T-helper 1 cell treated with Interleukin-12 subunit alpha and Interleukin-12 subunit beta and Interleukin-4 antibody, amounts not matched to agents 30 μg/mL and 1 μg/mL, for 36 hours (primary cell): ENCODE measurements around the gene TMEM39A.

ENCODE experiments used
- H3K27ac Mint-ChIP-seq: one replicate; pipeline ENCODE4 v1.8.0; 2021; ENCODE audit warnings: mild to moderate bottlenecking, mixed read lengths
- H3K27me3 Mint-ChIP-seq: one replicate; pipeline ENCODE4 v1.8.0; 2021; ENCODE audit warnings: low read depth, mixed read lengths
- H3K36me3 Mint-ChIP-seq: one replicate; pipeline ENCODE4 v1.8.0; 2021; ENCODE audit warnings: low read depth, mixed read lengths
- H3K4me1 Mint-ChIP-seq: one replicate; pipeline ENCODE4 v1.8.0; 2021; ENCODE audit warnings: low read depth, mixed read lengths
- H3K4me3 Mint-ChIP-seq: one replicate; pipeline ENCODE4 v1.8.0; 2021; ENCODE audit warnings: mild to moderate bottlenecking, moderate library complexity, mixed read lengths
- H3K9me3 Mint-ChIP-seq: one replicate; pipeline ENCODE4 v1.8.0; 2021; ENCODE audit warnings: mixed read lengths

The TMEM39A gene, protein sequence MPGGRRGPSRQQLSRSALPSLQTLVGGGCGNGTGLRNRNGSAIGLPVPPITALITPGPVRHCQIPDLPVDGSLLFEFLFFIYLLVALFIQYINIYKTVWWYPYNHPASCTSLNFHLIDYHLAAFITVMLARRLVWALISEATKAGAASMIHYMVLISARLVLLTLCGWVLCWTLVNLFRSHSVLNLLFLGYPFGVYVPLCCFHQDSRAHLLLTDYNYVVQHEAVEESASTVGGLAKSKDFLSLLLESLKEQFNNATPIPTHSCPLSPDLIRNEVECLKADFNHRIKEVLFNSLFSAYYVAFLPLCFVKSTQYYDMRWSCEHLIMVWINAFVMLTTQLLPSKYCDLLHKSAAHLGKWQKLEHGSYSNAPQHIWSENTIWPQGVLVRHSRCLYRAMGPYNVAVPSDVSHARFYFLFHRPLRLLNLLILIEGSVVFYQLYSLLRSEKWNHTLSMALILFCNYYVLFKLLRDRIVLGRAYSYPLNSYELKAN

DNA sequence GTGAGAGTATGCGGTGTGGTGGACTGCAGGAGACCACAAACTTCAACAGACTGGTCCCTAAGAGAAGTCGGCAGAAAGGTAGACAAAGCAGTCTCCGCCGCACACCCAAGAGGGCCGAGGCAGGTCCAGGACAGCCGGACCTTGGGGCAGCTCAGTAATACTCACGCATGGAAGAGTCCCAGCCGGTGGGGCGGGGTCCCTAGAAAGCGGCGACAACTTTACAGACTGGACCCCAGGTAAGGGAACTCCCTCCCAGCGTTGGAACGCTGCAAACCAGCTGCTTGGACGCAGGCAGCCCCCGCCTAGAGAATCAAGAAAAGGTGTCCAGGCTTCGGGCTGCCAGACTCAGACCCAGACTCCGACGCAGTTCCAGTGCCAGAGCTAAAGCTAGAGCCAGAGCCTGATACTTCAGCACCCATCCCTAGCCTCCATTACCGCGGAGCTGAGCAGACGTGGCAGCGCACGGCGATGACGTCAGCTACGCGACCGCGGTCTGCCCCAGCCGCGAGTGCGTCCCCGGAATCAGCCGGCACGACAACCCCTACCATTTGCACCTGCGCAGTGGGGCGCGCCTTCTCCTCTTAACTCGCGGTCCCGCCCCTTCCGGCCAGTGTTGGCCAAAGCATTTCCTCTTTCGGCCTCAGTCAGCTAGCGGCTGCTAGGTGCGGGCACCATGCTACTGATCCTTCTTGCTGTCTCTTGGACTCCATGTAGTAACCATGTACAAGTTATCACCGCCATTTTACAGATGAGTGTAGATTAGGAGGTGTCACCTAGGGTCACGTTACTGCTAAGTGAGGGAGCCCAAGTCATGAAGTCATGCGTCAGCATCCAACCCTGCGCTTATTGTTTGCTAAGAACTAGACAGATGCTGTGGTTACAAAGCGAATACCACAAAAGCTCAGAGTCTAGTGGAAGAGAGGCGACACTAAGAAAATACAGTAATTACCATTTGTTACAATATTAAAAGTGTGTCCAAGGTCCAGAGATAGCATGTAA is at the start of gene TMEM39A:
TSS of gene TMEM39A (minus strand) at position 445 of the 999 bp plus-strand sequence. CDS start 1,541 bp downstream, outside the sequence.
- H3K4me3 Mint-ChIP-seq = peak within 1 kb of the TSS; percentile 98
- H3K4me1 Mint-ChIP-seq = peaks cover 33% of the 10 kb centered on the region
- peaks cover 5% of the 10 kb centered on the region for H3K9me3 Mint-ChIP-seq
- peaks cover 18% of the 10 kb centered on the region for H3K36me3 Mint-ChIP-seq
- H3K27me3 Mint-ChIP-seq = no peaks in the 10 kb centered on the region
- H3K27ac Mint-ChIP-seq = peak within 1 kb of the TSS; percentile 98

DNA sequence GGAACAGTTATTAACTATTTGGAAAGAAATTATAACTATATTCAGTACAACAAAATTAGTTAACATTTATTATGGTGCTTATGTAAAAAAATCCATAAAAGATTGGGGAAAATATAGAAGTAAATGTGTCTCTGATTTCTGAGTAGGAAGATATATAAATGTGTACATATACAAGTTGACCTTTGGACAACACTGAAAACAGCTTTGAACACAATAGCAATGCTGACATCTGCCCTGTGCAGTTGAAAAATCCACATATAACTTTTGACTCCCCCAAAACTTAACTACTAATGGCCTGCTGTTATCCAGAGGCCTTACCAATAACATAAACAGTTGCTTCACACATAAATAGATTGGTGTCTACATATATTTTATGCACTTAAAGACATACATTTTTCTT is 47.3 kb upstream of the TMEM39A start:
- Mint-ChIP-seq H3K27me3 (no peaks in the 10 kb centered on the region), H3K9me3 (no peaks in the 10 kb centered on the region), H3K4me3 (no peak overlapping the region), H3K4me1 (peaks cover 29% of the 10 kb centered on the region), H3K27ac (no peak overlapping the region), H3K36me3 (peaks cover 40% of the 10 kb centered on the region)

DNA sequence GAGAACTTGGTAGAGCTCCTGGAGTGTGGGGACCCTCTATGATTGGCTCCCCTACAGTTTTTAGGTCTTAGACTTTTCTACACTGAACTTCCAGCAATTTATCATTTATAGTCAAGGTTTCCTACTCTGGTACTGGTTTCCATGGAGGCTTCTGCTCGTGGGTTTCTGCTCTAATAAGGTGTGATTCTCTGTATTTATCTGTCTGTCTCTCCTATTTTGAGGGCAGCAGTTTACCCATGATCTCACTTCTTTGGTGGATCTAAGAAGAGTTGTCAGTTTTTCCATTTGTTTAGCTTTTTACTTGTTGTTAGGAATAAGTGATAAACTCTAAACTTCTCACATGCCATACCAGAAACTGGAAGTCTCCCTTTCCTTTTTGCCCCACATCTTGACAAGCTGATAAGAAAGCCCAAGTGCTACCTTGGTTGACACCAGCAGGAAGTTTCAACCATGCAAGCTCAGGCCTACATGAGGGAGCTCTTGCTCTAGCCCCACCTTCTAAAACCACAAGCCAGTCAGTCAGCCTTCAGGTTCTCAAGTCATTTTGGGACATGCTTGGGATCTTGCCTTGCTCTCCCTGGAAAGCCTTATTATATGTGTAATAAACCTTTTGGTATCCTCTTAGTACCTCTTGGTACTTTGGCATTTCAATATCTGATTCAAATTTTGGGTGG is 44.9 kb upstream of the TMEM39A start:
- Mint-ChIP-seq H3K27ac (peak overlapping the region; percentile 76), H3K4me1 (peaks cover 32% of the 10 kb centered on the region), H3K36me3 (peaks cover 42% of the 10 kb centered on the region), H3K27me3 (no peaks in the 10 kb centered on the region), H3K9me3 (no peaks in the 10 kb centered on the region), H3K4me3 (peak overlapping the region; percentile 2)

DNA sequence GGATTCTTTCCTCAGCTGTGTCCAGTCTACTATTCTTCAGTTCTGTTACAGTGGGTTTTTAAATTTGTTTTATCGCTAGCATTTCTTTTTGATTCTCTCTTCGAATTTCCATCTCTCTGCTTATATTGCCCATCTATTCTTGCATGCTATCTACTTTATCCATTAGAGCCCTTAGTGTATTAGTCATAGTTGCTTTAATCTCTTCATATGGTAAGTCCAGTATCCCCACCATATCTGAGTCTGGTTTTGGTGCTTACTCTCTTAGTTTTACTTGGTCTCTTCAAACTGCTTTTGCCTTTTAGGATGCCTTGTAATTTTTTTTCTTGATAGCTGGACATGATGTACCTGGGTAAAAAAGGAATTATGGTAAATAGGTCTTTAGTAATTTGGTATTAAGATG is 44.0 kb upstream of the TMEM39A start:
- Mint-ChIP-seq H3K36me3 (peaks cover 37% of the 10 kb centered on the region), H3K27ac (peak overlapping the region; percentile 85), H3K4me1 (peaks cover 30% of the 10 kb centered on the region), H3K4me3 (peak overlapping the region; percentile 84), H3K27me3 (no peaks in the 10 kb centered on the region), H3K9me3 (no peaks in the 10 kb centered on the region)

DNA sequence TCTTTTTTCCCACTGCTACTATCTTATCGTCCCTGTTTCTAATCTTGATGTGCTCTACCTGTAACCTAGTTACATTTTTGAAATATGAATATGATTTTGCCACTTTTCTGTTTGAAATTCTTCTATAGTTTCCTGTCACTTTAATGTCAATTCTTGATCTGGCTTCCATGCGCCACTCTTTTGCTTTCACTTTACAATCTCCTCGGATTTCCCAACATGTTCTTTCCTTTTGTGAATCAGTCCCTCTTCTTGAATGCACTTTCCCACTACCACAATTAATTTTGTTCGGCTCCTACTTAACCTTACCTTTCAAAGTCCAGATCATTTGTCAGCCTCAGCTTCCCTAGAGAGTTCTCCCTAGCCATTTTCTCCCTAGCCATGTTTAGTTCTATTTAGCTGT is 43.2 kb upstream of the TMEM39A start:
- peaks cover 30% of the 10 kb centered on the region for H3K4me1 Mint-ChIP-seq
- peak overlapping the region; percentile 85 for H3K27ac Mint-ChIP-seq
- H3K36me3 Mint-ChIP-seq = peaks cover 37% of the 10 kb centered on the region
- H3K9me3 Mint-ChIP-seq = no peaks in the 10 kb centered on the region
- peak overlapping the region; percentile 84 for H3K4me3 Mint-ChIP-seq
- H3K27me3 Mint-ChIP-seq = no peaks in the 10 kb centered on the region

DNA sequence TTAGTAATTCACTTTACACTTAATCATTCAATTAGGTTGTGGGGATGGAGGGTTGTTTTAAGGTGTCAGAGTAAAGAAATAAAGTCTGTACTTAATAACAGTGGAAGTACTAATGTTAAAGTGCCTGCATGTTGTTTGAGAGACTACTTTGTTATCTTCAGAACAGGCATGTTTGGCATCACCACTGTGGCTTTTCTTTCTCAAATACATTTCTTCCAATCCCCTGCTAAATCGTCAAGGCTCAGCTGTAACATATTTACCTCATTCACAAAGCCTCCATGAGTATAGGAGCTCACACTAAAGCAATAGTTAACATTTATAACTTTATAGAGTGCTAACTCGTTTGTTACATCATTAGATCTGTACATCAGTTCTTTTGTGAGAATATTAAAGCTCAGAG is 37.5 kb upstream of the TMEM39A start:
- Mint-ChIP-seq H3K4me3 (no peak overlapping the region), H3K27ac (no peak overlapping the region), H3K36me3 (peaks cover 20% of the 10 kb centered on the region)

DNA sequence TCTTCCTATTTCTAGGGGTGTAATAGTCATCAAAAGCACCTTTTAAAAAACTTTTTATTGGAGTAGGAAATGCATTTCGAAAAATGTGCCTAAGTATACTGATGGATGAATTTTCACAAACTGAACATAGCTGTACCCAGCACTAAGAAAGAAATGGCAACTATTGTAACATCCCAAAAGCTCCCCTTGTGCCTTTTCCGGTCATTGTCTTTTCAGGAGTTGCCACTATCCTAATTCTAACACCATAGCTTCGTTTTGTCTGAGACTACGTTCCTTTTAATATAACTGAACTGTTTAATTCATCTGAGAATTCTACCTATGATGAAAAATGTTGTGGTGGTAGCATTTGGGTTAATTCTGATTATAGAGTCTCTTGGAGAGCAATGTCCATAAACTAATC is 36.9 kb upstream of the TMEM39A start:
- Mint-ChIP-seq H3K27me3 (no peaks in the 10 kb centered on the region), H3K9me3 (no peaks in the 10 kb centered on the region), H3K36me3 (peaks cover 17% of the 10 kb centered on the region), H3K4me3 (peak overlapping the region; percentile 96), H3K27ac (peak overlapping the region; percentile 31), H3K4me1 (peaks cover 24% of the 10 kb centered on the region)

More for the DNA sequence above, 37.5 kb upstream of the TMEM39A start:
- Mint-ChIP-seq H3K4me1 (peaks cover 26% of the 10 kb centered on the region), H3K27me3 (no peaks in the 10 kb centered on the region), H3K9me3 (no peaks in the 10 kb centered on the region)

DNA sequence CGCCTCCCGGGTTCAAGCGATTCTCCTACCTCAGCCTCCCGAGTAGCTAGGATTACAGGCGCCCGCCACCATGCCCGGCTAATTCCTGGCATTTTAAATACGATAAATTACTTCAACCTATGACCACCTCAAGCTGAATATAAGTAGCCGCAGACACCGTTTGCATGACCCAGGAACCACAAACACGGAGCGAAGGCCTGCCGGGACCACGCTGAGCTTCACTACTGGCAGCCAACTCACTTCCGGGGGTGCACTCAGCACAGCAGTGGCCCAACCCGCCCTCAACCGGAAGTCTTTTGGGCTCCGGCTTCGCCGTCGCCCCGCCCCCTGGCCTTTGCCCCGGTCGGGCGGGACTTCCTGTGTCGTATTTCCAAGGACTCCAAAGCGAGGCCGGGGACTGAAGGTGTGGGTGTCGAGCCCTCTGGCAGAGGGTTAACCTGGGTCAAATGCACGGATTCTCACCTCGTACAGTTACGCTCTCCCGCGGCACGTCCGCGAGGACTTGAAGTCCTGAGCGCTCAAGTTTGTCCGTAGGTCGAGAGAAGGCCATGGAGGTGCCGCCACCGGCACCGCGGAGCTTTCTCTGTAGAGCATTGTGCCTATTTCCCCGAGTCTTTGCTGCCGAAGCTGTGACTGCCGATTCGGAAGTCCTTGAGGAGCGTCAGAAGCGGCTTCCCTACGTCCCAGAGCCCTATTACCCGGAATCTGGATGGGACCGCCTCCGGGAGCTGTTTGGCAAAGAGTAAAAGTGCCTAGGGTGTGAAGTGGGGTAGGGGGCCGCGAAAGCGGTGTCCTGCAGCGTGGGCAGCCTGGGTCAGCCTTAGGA is 35.0 kb upstream of the TMEM39A start, which contains the start of gene TIMMDC1:
TSS of gene TIMMDC1 (plus strand) at position 362 of the 826 bp plus-strand sequence. CDS start at position 549, 187 bp downstream.
- peak within 1 kb of the TSS; percentile 99 for H3K27ac Mint-ChIP-seq
- H3K27me3 Mint-ChIP-seq = no peaks in the 10 kb centered on the region
- H3K9me3 Mint-ChIP-seq = no peaks in the 10 kb centered on the region
- peaks cover 9% of the 10 kb centered on the region for H3K36me3 Mint-ChIP-seq
- H3K4me3 Mint-ChIP-seq = peak within 1 kb of the TSS; percentile 96
- peaks cover 23% of the 10 kb centered on the region for H3K4me1 Mint-ChIP-seq

DNA sequence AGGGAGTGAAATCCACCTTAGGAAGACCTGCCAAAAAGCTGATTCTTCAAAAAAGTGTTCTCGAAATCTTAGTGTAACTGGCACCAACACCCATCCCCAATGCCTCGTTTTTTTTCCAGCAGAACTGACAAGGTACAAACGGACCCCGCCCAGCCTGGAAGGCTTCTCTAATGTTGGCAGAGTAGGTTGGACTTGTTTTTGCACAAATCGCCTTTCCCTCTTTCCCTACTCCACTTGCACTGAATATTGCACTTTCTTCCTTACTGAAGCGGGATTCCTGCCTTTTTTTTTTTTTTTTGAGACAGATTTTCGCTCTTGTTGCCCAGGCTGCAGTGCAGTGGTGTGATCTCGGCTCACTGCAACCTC is 34.4 kb upstream of the TMEM39A start:
- Mint-ChIP-seq H3K27ac (peak overlapping the region; percentile 99), H3K9me3 (no peaks in the 10 kb centered on the region)

DNA sequence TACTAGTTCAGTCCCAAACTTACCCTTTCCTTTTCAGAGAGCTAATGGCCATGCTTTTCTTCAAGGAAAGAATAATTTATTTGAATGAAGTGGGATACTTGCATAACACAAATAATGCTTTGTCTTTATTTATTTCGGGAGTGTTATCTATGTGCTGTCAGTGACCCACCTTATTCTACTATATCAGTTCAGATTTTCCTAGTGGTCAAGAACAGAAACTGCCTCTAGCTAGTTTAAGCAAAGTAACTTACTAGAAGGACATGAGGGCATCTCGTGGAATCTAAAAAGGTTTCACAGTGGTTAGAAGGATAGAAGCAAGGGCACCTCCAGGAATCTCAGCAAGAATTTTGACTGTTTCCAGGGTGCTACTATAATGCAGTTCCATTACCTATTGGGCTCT is 31.2 kb upstream of the TMEM39A start:
- Mint-ChIP-seq H3K9me3 (no peaks in the 10 kb centered on the region), H3K27me3 (no peaks in the 10 kb centered on the region), H3K4me3 (no peak overlapping the region), H3K4me1 (peaks cover 12% of the 10 kb centered on the region), H3K27ac (no peak overlapping the region), H3K36me3 (peaks cover 28% of the 10 kb centered on the region)

More for the DNA sequence above, 34.4 kb upstream of the TMEM39A start:
- H3K36me3 Mint-ChIP-seq = peaks cover 14% of the 10 kb centered on the region
- peak overlapping the region; percentile 96 for H3K4me3 Mint-ChIP-seq
- no peaks in the 10 kb centered on the region for H3K27me3 Mint-ChIP-seq
- H3K4me1 Mint-ChIP-seq = peaks cover 24% of the 10 kb centered on the region

DNA sequence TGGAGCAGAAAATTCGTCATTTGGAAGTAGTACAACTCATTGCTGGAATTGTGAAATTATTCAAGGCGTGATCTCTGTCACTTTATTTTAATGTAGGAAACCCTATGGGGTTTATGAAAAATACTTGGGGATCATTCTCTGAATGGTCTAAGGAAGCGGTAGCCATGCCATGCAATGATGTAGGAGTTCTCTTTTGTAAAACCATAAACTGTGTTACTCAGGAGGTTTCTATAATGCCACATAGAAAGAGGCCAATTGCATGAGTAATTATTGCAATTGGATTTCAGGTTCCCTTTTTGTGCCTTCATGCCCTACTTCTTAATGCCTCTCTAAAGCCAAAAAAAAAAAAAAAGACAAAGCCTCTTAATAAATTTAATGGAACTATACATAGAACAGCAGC is 29.4 kb upstream of the TMEM39A start:
- Mint-ChIP-seq H3K4me3 (no peak overlapping the region), H3K36me3 (peaks cover 25% of the 10 kb centered on the region), H3K27me3 (no peaks in the 10 kb centered on the region), H3K4me1 (peaks cover 12% of the 10 kb centered on the region), H3K9me3 (no peaks in the 10 kb centered on the region), H3K27ac (no peak overlapping the region)

DNA sequence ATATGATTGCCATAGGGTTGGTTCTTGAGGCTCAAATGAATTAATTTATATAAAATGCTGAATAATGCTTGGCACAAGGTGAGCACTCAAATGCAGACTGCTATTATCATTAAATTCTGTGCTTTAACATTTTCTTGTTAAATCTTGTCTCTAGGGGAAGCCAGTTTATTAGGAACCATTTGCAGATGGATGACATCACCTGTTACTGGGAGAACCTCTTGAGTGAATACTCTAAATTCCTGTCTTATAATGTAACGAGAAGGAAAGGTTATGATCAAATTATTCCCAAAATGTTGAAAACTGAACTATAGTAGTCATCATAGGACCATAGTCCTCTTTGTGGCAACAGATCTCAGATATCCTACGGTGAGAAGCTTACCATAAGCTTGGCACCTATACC is 28.7 kb upstream of the TMEM39A start:
- H3K36me3 Mint-ChIP-seq = peaks cover 25% of the 10 kb centered on the region
- no peak overlapping the region for H3K27ac Mint-ChIP-seq
- no peaks in the 10 kb centered on the region for H3K27me3 Mint-ChIP-seq

DNA sequence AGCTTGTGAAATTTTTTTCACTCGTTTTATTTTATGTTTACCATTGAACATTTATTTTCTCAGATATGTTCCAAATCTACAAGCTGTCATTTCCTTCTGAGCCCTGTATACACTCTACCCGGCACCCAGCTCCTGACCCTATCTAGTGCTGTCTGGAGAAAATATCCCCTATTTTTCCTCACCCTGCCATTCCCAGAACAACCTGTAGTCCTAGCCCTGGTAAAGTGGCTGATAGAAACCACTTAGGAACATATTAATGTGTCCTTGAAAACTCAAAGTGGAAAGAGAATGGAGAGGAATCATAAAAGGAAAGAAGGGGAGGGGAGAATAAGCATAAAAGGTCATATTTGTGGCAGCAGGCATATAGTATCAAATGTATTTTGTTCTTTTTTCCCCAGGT is 26.7 kb upstream of the TMEM39A start:
- H3K36me3 Mint-ChIP-seq = peaks cover 40% of the 10 kb centered on the region
- H3K27ac Mint-ChIP-seq = no peak overlapping the region
- H3K4me3 Mint-ChIP-seq = no peak overlapping the region
- no peaks in the 10 kb centered on the region for H3K9me3 Mint-ChIP-seq
- no peaks in the 10 kb centered on the region for H3K27me3 Mint-ChIP-seq
- peaks cover 3% of the 10 kb centered on the region for H3K4me1 Mint-ChIP-seq

More for the DNA sequence above, 28.7 kb upstream of the TMEM39A start:
- Mint-ChIP-seq H3K4me3 (no peak overlapping the region), H3K9me3 (no peaks in the 10 kb centered on the region), H3K4me1 (peaks cover 6% of the 10 kb centered on the region)
